Astrocyte (in vitro differentiated cells and primary cell): ENCODE measurements around the gene CD44.

Experiments used
- EZH2 ChIP-seq: IDR thresholded peaks from 2 replicates; pipeline ENCODE4 v1.6.1; 2012; ENCODE audit warnings: mild to moderate bottlenecking, low read length, inconsistent platforms; ENCODE audit not compliant: insufficient read depth
- TF ChIP-seq, protein P1 (sequence below): IDR thresholded peaks from 2 replicates; pipeline ENCODE4 v1.5.1; 2011; ENCODE audit warnings: low read depth, mild to moderate bottlenecking, inconsistent platforms, low read length, moderate library complexity; ENCODE audit not compliant: insufficient read depth

- no peak for TF ChIP-seq EZH2
- TF ChIP-seq, protein P1, sequence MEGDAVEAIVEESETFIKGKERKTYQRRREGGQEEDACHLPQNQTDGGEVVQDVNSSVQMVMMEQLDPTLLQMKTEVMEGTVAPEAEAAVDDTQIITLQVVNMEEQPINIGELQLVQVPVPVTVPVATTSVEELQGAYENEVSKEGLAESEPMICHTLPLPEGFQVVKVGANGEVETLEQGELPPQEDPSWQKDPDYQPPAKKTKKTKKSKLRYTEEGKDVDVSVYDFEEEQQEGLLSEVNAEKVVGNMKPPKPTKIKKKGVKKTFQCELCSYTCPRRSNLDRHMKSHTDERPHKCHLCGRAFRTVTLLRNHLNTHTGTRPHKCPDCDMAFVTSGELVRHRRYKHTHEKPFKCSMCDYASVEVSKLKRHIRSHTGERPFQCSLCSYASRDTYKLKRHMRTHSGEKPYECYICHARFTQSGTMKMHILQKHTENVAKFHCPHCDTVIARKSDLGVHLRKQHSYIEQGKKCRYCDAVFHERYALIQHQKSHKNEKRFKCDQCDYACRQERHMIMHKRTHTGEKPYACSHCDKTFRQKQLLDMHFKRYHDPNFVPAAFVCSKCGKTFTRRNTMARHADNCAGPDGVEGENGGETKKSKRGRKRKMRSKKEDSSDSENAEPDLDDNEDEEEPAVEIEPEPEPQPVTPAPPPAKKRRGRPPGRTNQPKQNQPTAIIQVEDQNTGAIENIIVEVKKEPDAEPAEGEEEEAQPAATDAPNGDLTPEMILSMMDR: no peak
Measured at GRCh38 chr11:35214792-35215193, 75.8 kb downstream of the CD44 start.
